VCaP (cell line): ENCODE results near the gene GOLPH3.
"Not testable (repeated sequence)": the region's sequence is repeated elsewhere in the genome, so short reads cannot be mapped to it uniquely, and the experiment has no call there.

Experiments
- H3K27ac ChIP-seq: fragments of 450-650 bp; 2 replicates; pipeline ENCODE4 v1.5.1; 2017
- TF ChIP-seq, protein P1 (sequence below): fragments of 450-650 bp; conservative IDR thresholded peaks from 2 replicates; pipeline ENCODE4 v1.5.1; 2017; ENCODE audit warnings: mild to moderate bottlenecking, moderate library complexity

Gene GOLPH3

DNA sequence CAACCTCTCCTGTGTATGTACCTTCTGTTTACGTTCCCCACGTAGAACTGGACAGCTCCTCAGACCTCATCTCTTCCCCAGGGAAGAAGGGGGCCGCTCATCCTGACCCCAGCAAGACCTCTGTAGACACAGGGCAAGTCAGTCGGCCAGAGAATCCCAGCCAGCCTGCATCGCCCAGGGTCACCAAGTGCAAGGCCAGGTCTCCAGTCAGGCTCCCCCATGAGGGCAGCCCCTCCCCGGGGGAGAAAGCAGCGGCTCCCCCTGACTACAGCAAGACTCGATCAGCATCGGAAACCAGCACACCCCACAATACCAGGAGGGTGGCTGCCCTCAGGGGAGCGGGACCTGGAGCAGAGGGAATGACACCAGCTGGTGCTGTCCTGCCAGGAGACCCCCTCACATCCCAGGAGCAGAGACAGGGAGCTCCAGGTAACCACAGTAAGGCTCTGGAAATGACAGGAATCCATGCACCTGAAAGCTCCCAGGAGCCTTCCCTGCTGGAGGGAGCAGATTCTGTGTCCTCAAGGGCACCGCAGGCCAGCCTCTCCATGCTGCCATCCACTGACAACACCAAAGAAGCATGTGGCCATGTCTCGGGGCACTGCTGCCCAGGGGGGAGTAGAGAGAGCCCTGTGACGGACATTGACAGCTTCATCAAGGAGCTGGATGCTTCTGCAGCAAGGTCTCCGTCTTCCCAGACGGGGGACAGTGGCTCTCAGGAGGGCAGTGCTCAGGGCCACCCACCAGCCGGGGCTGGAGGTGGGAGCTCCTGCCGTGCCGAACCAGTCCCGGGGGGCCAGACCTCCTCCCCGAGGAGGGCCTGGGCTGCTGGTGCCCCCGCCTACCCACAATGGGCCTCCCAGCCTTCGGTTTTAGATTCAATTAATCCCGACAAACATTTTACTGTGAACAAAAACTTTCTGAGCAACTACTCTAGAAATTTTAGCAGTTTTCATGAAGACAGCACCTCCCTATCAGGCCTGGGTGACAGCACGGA is 86.7 kb downstream of the GOLPH3 start:
- TF ChIP-seq, protein P1, sequence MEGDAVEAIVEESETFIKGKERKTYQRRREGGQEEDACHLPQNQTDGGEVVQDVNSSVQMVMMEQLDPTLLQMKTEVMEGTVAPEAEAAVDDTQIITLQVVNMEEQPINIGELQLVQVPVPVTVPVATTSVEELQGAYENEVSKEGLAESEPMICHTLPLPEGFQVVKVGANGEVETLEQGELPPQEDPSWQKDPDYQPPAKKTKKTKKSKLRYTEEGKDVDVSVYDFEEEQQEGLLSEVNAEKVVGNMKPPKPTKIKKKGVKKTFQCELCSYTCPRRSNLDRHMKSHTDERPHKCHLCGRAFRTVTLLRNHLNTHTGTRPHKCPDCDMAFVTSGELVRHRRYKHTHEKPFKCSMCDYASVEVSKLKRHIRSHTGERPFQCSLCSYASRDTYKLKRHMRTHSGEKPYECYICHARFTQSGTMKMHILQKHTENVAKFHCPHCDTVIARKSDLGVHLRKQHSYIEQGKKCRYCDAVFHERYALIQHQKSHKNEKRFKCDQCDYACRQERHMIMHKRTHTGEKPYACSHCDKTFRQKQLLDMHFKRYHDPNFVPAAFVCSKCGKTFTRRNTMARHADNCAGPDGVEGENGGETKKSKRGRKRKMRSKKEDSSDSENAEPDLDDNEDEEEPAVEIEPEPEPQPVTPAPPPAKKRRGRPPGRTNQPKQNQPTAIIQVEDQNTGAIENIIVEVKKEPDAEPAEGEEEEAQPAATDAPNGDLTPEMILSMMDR: no peak
- H3K27ac ChIP-seq: no peak overlapping the region

DNA sequence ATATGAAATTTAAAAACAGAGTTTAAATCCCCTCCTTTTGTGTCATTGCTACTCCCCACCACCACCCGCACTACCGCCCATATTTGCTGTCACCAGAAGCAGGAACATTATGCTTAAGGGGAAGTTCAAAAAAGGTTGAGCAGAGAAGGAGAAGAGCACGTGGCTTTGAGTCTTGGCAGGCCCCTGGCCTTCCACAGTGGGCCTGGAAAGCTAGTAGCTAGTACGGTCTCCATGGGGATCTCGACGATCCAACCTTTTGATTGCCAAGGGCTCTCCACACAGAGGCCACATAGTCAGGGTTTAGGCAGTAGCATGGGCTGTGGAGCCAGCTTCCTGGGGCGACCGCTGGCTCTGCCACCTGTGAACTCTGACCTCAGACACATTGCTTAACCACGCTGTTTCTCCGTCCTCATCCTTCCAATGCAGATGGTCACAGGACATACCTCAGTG is 90.1 kb downstream of the GOLPH3 start:
- H3K27ac ChIP-seq: no peak overlapping the region
- TF ChIP-seq, protein P1: no peak

DNA sequence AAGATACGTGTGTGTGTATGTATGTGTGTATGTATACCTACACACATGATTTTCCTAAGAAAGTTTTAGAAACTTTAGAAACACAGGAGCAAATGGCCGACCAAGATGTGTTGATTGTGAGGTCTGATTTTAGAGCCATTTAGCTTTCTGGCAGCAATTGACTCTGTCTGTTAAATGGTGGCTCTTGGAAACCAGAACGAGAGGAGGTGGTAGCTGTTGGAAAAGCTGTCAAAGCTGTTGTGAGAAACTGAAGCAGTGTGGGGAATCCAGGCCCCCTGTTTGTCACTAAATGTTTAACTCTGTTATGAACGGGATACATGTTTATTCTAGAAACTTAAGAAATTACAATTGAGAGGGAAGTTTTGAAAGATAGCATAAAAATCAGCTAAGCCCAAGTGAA is 91.4 kb downstream of the GOLPH3 start:
- H3K27ac ChIP-seq: no peak overlapping the region
- TF ChIP-seq, protein P1: no peak

DNA sequence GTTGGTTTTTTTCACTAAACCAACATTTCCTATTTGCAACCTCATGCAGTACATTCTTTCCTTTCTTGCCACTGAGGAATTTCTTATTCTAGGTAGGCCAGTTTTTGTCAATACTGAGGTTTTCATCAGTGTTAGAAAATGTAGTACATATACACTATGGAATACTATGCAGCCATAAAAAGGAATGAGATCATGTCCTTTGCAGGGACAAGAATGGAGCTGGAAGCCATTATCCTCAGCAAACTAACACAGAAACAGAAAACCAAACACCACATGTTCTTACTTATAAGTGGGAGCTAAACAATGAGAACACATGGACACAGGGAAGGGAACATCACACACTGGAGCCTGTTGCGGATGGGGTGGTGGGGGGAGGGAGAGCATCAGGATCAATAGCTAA is 93.6 kb downstream of the GOLPH3 start:
- H3K27ac ChIP-seq: not testable (repeated sequence)

DNA sequence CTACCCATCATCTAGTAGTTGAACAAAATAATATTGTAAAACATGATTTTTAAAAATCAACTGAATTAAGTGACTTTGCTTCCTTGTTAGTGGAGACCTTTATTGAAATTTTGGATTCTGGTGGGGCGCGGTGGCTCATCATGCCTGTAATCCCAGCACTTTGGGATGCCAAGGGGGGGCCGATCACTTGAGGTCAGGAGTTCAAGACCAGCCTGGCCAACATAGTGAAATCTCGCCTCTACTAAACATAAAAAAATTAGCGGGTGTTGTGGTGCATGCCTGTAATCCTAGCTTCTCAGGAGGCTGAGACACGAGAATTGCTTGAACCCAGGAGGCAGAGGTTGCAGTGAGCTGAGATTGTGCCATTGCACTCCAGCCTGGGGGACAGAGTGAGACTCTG is 95.3 kb downstream of the GOLPH3 start:
- not testable (repeated sequence) for H3K27ac ChIP-seq

DNA sequence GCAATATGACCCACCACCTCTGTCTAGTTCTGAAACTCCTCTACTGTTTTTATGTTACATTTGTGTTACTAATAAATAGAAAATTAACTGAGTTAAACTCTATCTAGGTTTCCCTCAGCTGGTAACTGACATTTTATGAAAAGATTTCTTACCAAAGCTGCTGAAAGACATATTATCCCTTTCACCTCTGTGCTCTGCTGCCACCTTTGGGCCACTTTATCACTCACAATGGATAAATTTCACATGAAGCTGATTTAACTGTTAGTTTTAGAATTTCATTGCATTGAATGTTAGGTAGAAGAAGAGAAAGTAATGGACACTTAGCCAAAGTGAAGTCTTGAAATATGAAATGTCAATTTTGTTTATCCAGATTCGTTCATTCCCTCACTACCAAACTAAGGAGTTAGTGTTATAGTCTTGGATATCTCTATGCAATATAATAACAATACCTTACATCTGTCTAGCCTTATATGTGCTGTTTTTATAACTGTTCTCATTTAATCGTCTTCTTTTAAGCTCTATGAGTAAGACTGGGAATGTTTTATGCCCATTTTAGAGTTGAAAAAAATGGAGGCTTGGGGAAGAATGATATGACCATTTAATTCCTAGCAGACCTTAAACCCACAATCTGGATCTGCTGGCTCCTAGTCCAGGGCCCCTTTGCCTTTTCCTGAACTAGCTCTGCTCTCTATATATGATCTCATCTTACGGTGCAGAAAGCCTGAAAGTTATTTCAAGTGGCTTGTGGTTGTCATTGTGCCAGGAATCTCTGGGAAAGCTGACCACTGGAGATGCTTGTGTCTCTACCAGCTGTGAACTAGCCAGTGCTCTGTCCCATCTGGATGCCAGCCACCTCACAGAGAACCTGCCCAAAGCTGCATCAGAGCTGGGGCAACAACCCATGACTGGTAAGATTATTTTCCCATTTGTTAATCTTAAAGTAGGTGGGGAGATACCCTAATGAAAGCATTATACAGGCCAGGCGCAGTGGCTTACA is 97.1 kb downstream of the GOLPH3 start:
- H3K27ac ChIP-seq: no peak overlapping the region
- TF ChIP-seq, protein P1: peak; percentile 90
